ENCODE measurements around the gene CECR2. TPM values are rescaled to one million over a fixed set of nuclear protein-coding genes. Genes with fewer than 3 reads are reported as not detected.

Gene CECR2
- total and polyA plus RNA-seq, 12 donors, result 1.1 to 9.1 (median 6.3) TPM

- Histone ChIP-seq H3K36me3 (peaks cover 0 to 52% (median 0%) of the 10 kb centered on the region in 9 donors), H3K27ac (no peak overlapping the region), H3K9me3 (no peaks in the 10 kb centered on the region), H3K4me3 (no peak overlapping the region), H3K4me1 (no peaks in the 10 kb centered on the region), H3K27me3 (no peaks in the 10 kb centered on the region)
- no peak for TF ChIP-seq CTCF (IDR thresholded peaks at IDR 0.05)
- DNase-seq, result no peak
- no peak for ATAC-seq
- intact Hi-C loops (cut with DNase I), result no loop called here
- 94 to 95% methylated on average over 23 of the region's 23 CpGs for WGBS, 2 donors
These were observed 178.9 kb downstream of the CECR2 start for GRCh38 chr22:17548010-17548755.

- whole genome bisulfite sequencing, 2 donors, result 96 to 97% methylated on average over 5 of the region's 5 CpGs
- no peaks in the 10 kb centered on the region for H3K9me3 ChIP-seq
- H3K27ac ChIP-seq, result no peak overlapping the region
- H3K27me3 ChIP-seq, result no peaks in the 10 kb centered on the region
- H3K4me3 ChIP-seq, result no peak overlapping the region
- no peak for TF ChIP-seq CTCF (IDR thresholded peaks at IDR 0.05)
- H3K36me3 ChIP-seq, result peaks cover 0 to 52% (median 0%) of the 10 kb centered on the region in 9 donors
- H3K4me1 ChIP-seq, result no peaks in the 10 kb centered on the region
- intact Hi-C loops (cut with DNase I), result no loop called here
- ATAC-seq (no peak), DNase-seq (no peak)
These were observed 179.4 kb downstream of the CECR2 start for GRCh38 chr22:17548756-17549035.

- DNase-seq (no peak), ATAC-seq (peak in 1 of 8 donors; percentile 43)
- Histone ChIP-seq H3K4me1 (no peaks in the 10 kb centered on the region), H3K4me3 (no peak overlapping the region), H3K36me3 (peaks cover 0 to 54% (median 0%) of the 10 kb centered on the region in 9 donors), H3K27ac (no peak overlapping the region), H3K9me3 (no peaks in the 10 kb centered on the region), H3K27me3 (no peaks in the 10 kb centered on the region)
- WGBS, 2 donors, result 86 to 93% methylated on average over 10 of the region's 10 CpGs
- no peak for TF ChIP-seq CTCF (IDR thresholded peaks at IDR 0.05)
- intact Hi-C loops (cut with DNase I), result no loop called here
These were observed 179.9 kb downstream of the CECR2 start for GRCh38 chr22:17549183-17549582.

- ATAC-seq (no peak), DNase-seq (no peak)
- Histone ChIP-seq H3K4me1 (no peaks in the 10 kb centered on the region), H3K27ac (no peak overlapping the region), H3K27me3 (no peaks in the 10 kb centered on the region), H3K9me3 (no peaks in the 10 kb centered on the region), H3K36me3 (peaks cover 0 to 56% (median 0%) of the 10 kb centered on the region in 9 donors), H3K4me3 (no peak overlapping the region)
- TF ChIP-seq CTCF (IDR thresholded peaks at IDR 0.05), result no peak
- 85 to 90% methylated on average over 5 of the region's 5 CpGs for WGBS, 2 donors
- intact Hi-C loops (cut with DNase I), result loop anchor here in 4 of 10 donors (10.0 kb wide), 4 partner anchors 165 to 525 kb away; partner anchors contain the start of gene PEX26 (in 1 of the 4)
These were observed 180.4 kb downstream of the CECR2 start for GRCh38 chr22:17549655-17550054.
